Astrocyte (in vitro differentiated cells and primary cell): ENCODE measurements around the gene AGBL4. TPM values are rescaled to one million over a fixed set of nuclear protein-coding genes. Genes with fewer than 3 reads are reported as not detected.
A peak's percentile ranks its signal among the peaks of the same experiment; 100 is the strongest.

ENCODE experiments used
- DNase-seq: peaks from one replicate; pipeline ENCODE4 v3.0.0-alpha.2; 2010; ENCODE audit warnings: low read depth
- FAIRE-seq: peaks from 2 replicates; lab custom pipeline; 2011; peaks lifted over from hg19 to GRCh38; lab: Jason Lieb, UNC
- H2AFZ ChIP-seq: 2 replicates; pipeline ENCODE4 v1.6.0; 2012; ENCODE audit warnings: low read depth, low read length, inconsistent platforms
- H3K27ac ChIP-seq: 2 replicates; pipeline ENCODE4 v1.5.1; 2011; ENCODE audit warnings: low read depth, low read length, inconsistent platforms
- H3K27me3 ChIP-seq: 2 replicates; pipeline ENCODE4 v1.6.0; 2011; ENCODE audit warnings: low read length, inconsistent platforms; ENCODE audit not compliant: insufficient read depth
- H3K36me3 ChIP-seq: 2 replicates; pipeline ENCODE4 v1.5.1; 2011; ENCODE audit warnings: low read length, inconsistent platforms; ENCODE audit not compliant: insufficient read depth
- H3K4me1 ChIP-seq: 2 replicates; pipeline ENCODE4 v1.5.1; 2011; ENCODE audit warnings: low read length, inconsistent platforms; ENCODE audit not compliant: insufficient read depth
- H3K4me2 ChIP-seq: 2 replicates; pipeline ENCODE4 v1.6.0; 2012; ENCODE audit warnings: low read length, inconsistent platforms
- H3K4me3 ChIP-seq: 2 replicates; pipeline ENCODE4 v1.5.1; 2011; ENCODE audit warnings: low read depth, mild to moderate bottlenecking, low read length, inconsistent platforms; ENCODE audit not compliant: insufficient read depth
- H3K79me2 ChIP-seq: 2 replicates; pipeline ENCODE4 v1.6.0; 2012; ENCODE audit warnings: mild to moderate bottlenecking, low read length, inconsistent platforms; ENCODE audit not compliant: insufficient read depth
- H3K9ac ChIP-seq: 2 replicates; pipeline ENCODE4 v1.6.0; 2012; ENCODE audit warnings: mild to moderate bottlenecking, low read length, inconsistent platforms
- H3K9me3 ChIP-seq: 2 replicates; pipeline ENCODE4 v1.5.1; 2012; ENCODE audit warnings: low read depth, mild to moderate bottlenecking, low read length, inconsistent platforms; ENCODE audit not compliant: insufficient read depth
- H4K20me1 ChIP-seq: 2 replicates; pipeline ENCODE4 v1.6.0; 2012; ENCODE audit warnings: low read length, inconsistent platforms; ENCODE audit not compliant: insufficient read depth
- H3K27ac Mint-ChIP-seq: one replicate; pipeline ENCODE4 v1.8.0; 2021; ENCODE audit warnings: mild to moderate bottlenecking, mixed read lengths; ENCODE audit not compliant: unreplicated experiment
- H3K27me3 Mint-ChIP-seq: one replicate; pipeline ENCODE4 v1.8.0; 2021; ENCODE audit warnings: low read depth, mixed read lengths; ENCODE audit not compliant: unreplicated experiment
- H3K36me3 Mint-ChIP-seq: one replicate; pipeline ENCODE4 v1.8.0; 2021; ENCODE audit warnings: low read depth, mixed read lengths; ENCODE audit not compliant: unreplicated experiment
- H3K4me1 Mint-ChIP-seq: one replicate; pipeline ENCODE4 v1.8.0; 2021; ENCODE audit warnings: low read depth, mixed read lengths; ENCODE audit not compliant: unreplicated experiment
- H3K4me3 Mint-ChIP-seq: one replicate; pipeline ENCODE4 v1.8.0; 2021; ENCODE audit warnings: mild to moderate bottlenecking, moderate library complexity, mixed read lengths; ENCODE audit not compliant: unreplicated experiment
- H3K9me3 Mint-ChIP-seq: one replicate; pipeline ENCODE4 v1.8.0; 2021; ENCODE audit warnings: mild to moderate bottlenecking, mixed read lengths; ENCODE audit not compliant: unreplicated experiment
- EZH2 ChIP-seq: IDR thresholded peaks from 2 replicates; pipeline ENCODE4 v1.6.1; 2012; ENCODE audit warnings: mild to moderate bottlenecking, low read length, inconsistent platforms; ENCODE audit not compliant: insufficient read depth
- total RNA-seq: library from RNA; stranded (reverse); gene quantifications from 2 replicates; pipeline ENCODE4 v1.2.1, GENCODE V29; 2021
- TF ChIP-seq, protein P1 (sequence below): IDR thresholded peaks from 2 replicates; pipeline ENCODE4 v1.5.1; 2011; ENCODE audit warnings: low read depth, mild to moderate bottlenecking, inconsistent platforms, low read length, moderate library complexity; ENCODE audit not compliant: insufficient read depth

AGBL4 gene
- total RNA-seq, 1 donor from 2014 or later: not detected

- H3K79me2 ChIP-seq: no peaks in the 10 kb centered on the region
- no peak overlapping the region for H2AFZ ChIP-seq
- no peaks in the 10 kb centered on the region for H3K4me1 ChIP-seq
- H3K27ac ChIP-seq: no peak overlapping the region
- FAIRE-seq (no peak), DNase-seq (no peak)
- Mint-ChIP-seq H3K27ac (no peak overlapping the region), H3K4me3 (no peak overlapping the region), H3K36me3 (no peaks in the 10 kb centered on the region), H3K27me3 (peaks cover 20% of the 10 kb centered on the region), H3K4me1 (peaks cover 2% of the 10 kb centered on the region), H3K9me3 (no peaks in the 10 kb centered on the region)
- TF ChIP-seq EZH2: no peak
- TF ChIP-seq, protein P1, sequence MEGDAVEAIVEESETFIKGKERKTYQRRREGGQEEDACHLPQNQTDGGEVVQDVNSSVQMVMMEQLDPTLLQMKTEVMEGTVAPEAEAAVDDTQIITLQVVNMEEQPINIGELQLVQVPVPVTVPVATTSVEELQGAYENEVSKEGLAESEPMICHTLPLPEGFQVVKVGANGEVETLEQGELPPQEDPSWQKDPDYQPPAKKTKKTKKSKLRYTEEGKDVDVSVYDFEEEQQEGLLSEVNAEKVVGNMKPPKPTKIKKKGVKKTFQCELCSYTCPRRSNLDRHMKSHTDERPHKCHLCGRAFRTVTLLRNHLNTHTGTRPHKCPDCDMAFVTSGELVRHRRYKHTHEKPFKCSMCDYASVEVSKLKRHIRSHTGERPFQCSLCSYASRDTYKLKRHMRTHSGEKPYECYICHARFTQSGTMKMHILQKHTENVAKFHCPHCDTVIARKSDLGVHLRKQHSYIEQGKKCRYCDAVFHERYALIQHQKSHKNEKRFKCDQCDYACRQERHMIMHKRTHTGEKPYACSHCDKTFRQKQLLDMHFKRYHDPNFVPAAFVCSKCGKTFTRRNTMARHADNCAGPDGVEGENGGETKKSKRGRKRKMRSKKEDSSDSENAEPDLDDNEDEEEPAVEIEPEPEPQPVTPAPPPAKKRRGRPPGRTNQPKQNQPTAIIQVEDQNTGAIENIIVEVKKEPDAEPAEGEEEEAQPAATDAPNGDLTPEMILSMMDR: no peak
- H3K9ac ChIP-seq: no peak overlapping the region
- no peak overlapping the region for H3K4me2 ChIP-seq
- no peaks in the 10 kb centered on the region for H3K36me3 ChIP-seq
- H3K9me3 ChIP-seq: no peaks in the 10 kb centered on the region
- no peaks in the 10 kb centered on the region for H3K27me3 ChIP-seq
- H3K4me3 ChIP-seq: no peak overlapping the region
- H4K20me1 ChIP-seq: no peaks in the 10 kb centered on the region
These were observed 1203.3 kb downstream of the AGBL4 start for GRCh38 chr1:48820491-48820890.

DNA sequence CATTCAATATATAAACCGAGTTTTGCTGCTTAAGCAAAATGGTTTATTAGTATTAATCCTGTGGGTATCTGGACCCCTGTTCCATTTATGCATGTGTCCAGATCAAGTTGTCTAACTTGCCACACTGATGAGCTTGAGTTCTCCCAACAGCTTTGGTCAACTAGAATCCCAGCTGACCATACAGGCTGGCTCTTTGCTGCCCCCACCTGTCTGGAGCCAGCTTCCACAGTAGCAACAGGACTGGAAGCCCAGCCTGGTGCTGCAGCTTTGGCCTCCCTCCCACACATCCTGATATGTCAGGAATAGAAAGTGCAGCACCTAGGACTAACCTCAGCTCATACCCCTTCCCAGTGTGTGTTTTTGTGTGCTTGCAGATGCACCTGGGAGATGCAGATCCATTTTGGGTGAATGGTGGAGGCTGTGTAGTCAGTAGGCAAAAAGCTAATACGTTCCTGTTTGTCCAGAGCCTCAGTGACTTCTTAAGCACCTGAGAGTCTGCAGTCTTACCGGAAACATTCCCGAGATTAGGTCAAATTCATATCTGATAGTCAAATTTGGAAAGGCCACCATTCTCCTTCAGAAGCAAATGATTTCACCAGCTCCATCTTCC lies 1206.1 kb downstream of the AGBL4 start:
- TF ChIP-seq, protein P1: peak; percentile 73
- no peak for TF ChIP-seq EZH2
- no peak overlapping the region for H3K27ac Mint-ChIP-seq
- peaks cover 6% of the 10 kb centered on the region for H3K27me3 Mint-ChIP-seq
- H3K4me1 Mint-ChIP-seq: no peaks in the 10 kb centered on the region
- H3K4me3 Mint-ChIP-seq: no peak overlapping the region
- Histone ChIP-seq H3K4me2 (no peak overlapping the region), H3K9ac (no peak overlapping the region), H4K20me1 (no peaks in the 10 kb centered on the region), H3K27ac (no peak overlapping the region), H3K4me1 (no peaks in the 10 kb centered on the region), H2AFZ (no peak overlapping the region), H3K36me3 (no peaks in the 10 kb centered on the region), H3K79me2 (no peaks in the 10 kb centered on the region), H3K4me3 (no peak overlapping the region), H3K27me3 (no peaks in the 10 kb centered on the region), H3K9me3 (no peaks in the 10 kb centered on the region)
- H3K36me3 Mint-ChIP-seq: no peaks in the 10 kb centered on the region
- peak; percentile 24 for DNase-seq
- FAIRE-seq: peak; percentile 5
- H3K9me3 Mint-ChIP-seq: no peaks in the 10 kb centered on the region

GRCh38 chr1:48810740-48811139 lies 1213.0 kb downstream of the AGBL4 start:
- Mint-ChIP-seq H3K4me3 (no peak overlapping the region), H3K4me1 (no peaks in the 10 kb centered on the region), H3K9me3 (no peaks in the 10 kb centered on the region), H3K36me3 (no peaks in the 10 kb centered on the region), H3K27ac (no peak overlapping the region), H3K27me3 (no peaks in the 10 kb centered on the region)
- TF ChIP-seq, protein P1: no peak
- no peak for TF ChIP-seq EZH2
- H3K9ac ChIP-seq: no peak overlapping the region
- no peak overlapping the region for H2AFZ ChIP-seq
- H3K4me3 ChIP-seq: no peak overlapping the region
- no peaks in the 10 kb centered on the region for H3K4me1 ChIP-seq
- no peak overlapping the region for H3K27ac ChIP-seq
- H3K9me3 ChIP-seq: no peaks in the 10 kb centered on the region
- DNase-seq (no peak), FAIRE-seq (no peak)
- H4K20me1 ChIP-seq: no peaks in the 10 kb centered on the region
- H3K4me2 ChIP-seq: no peak overlapping the region
- H3K79me2 ChIP-seq: no peaks in the 10 kb centered on the region
- no peaks in the 10 kb centered on the region for H3K27me3 ChIP-seq
- H3K36me3 ChIP-seq: no peaks in the 10 kb centered on the region
